Suprapubic skin (tissue), 4 donors: Measurements from ENCODE around the gene NCBP2. TPM values are rescaled to one million over a fixed set of nuclear protein-coding genes. Genes with fewer than 3 reads are reported as not detected.

Experiments
- DNase-seq, 2 donors: peaks; one replicate each; pipeline ENCODE4 v3.0.0-alpha.2; 2019; ENCODE audit warnings: low spot score in 2 of 2
- H3K27ac ChIP-seq: fragments of 200-600 bp; sonication (generic); one replicate; pipeline ENCODE4 v1.5.1; 2019
- H3K27me3 ChIP-seq: fragments of 200-600 bp; sonication (generic); one replicate; pipeline ENCODE4 v1.5.1; 2019
- H3K36me3 ChIP-seq: fragments of 200-600 bp; sonication (generic); one replicate; pipeline ENCODE4 v1.5.1; 2019
- H3K4me1 ChIP-seq: fragments of 200-600 bp; sonication (generic); one replicate; pipeline ENCODE4 v1.5.1; 2019
- H3K4me3 ChIP-seq: fragments of 200-600 bp; sonication (generic); one replicate; pipeline ENCODE4 v1.5.1; 2019; ENCODE audit warnings: mild to moderate bottlenecking
- H3K9me3 ChIP-seq: fragments of 200-600 bp; sonication (generic); one replicate; pipeline ENCODE4 v1.5.1; 2019
- CTCF ChIP-seq, 2 donors: fragments of 200-600 bp in 1 of 2; fragments of 450-650 bp in 1 of 2; sonication (generic) in 1 of 2; IDR thresholded peaks; one replicate each; pipeline ENCODE4 v1.5.1; 2016 to 2019; ENCODE audit warnings: antibody characterized with exemption in 2 of 2, mild to moderate bottlenecking in 1 of 2, moderate library complexity in 1 of 2
- EP300 ChIP-seq: sonication (generic); formaldehyde crosslinking; IDR thresholded peaks from one replicate; pipeline ENCODE4 v1.6.1; 2017; ENCODE audit warnings: antibody characterized with exemption
- POLR2A ChIP-seq, 2 donors: fragments of 450-650 bp; IDR thresholded peaks; one replicate each; pipeline ENCODE4 v1.6.1; 2017; ENCODE audit warnings: antibody characterized with exemption in 2 of 2, mild to moderate bottlenecking in 2 of 2, moderate library complexity in 2 of 2
- POLR2AphosphoS5 ChIP-seq, 3 donors: sonication (generic); formaldehyde crosslinking; IDR thresholded peaks; one replicate each; pipeline ENCODE4 v1.6.1; 2017; ENCODE audit warnings: antibody characterized with exemption in 3 of 3
- WGBS: methylation state at CpG from one replicate; pipeline ENCODE4 v1.1.5; 2018; 5-methylcytosine and 5-hydroxymethylcytosine counted together
- total RNA-seq, 4 donors: library from RNA; depleted of rRNA; stranded (reverse); fragments of >200 nt; gene quantifications; one replicate each; pipeline ENCODE4 v1.1.0, GENCODE V29; 2016

Gene NCBP2
- total RNA-seq, 4 donors from 2014 or later = 27.1 to 33.0 (median 28.3) TPM

- H3K36me3 ChIP-seq = peaks cover 80% of the 10 kb centered on the region
- no peaks in the 10 kb centered on the region for H3K9me3 ChIP-seq
- no peak for DNase-seq
- H3K27ac ChIP-seq = no peak overlapping the region
- no peaks in the 10 kb centered on the region for H3K4me1 ChIP-seq
- H3K27me3 ChIP-seq = no peaks in the 10 kb centered on the region
- WGBS = 100% methylated on average over 1 of the region's 1 CpG
- no peak overlapping the region for H3K4me3 ChIP-seq
- TF ChIP-seq POLR2AphosphoS5 (IDR thresholded peaks at IDR 0.05) (no peak), CTCF (IDR thresholded peaks at IDR 0.05) (no peak), POLR2A (IDR thresholded peaks at IDR 0.05) (no peak), EP300 (no peak)
Observed at GRCh38 chr3:196902296-196902695, 40.0 kb downstream of the NCBP2 start.

- Histone ChIP-seq H3K27ac (no peak overlapping the region), H3K36me3 (peaks cover 75% of the 10 kb centered on the region), H3K4me1 (no peaks in the 10 kb centered on the region), H3K4me3 (no peak overlapping the region), H3K9me3 (no peaks in the 10 kb centered on the region), H3K27me3 (no peaks in the 10 kb centered on the region)
- WGBS = 88% methylated on average over 1 of the region's 1 CpG
- no peak for TF ChIP-seq POLR2A (IDR thresholded peaks at IDR 0.05)
- DNase-seq = no peak
Observed at GRCh38 chr3:196901768-196902167, 40.6 kb downstream of the NCBP2 start.

- 98% methylated on average over 6 of the region's 6 CpGs for WGBS
- no peaks in the 10 kb centered on the region for H3K27me3 ChIP-seq
- peaks cover 19% of the 10 kb centered on the region for H3K36me3 ChIP-seq
- no peak for DNase-seq
- no peak overlapping the region for H3K4me3 ChIP-seq
- no peaks in the 10 kb centered on the region for H3K4me1 ChIP-seq
- H3K27ac ChIP-seq = no peak overlapping the region
- no peak for TF ChIP-seq CTCF (IDR thresholded peaks at IDR 0.05)
- no peak for TF ChIP-seq EP300
- TF ChIP-seq POLR2A (IDR thresholded peaks at IDR 0.05) = no peak
- no peak for TF ChIP-seq POLR2AphosphoS5 (IDR thresholded peaks at IDR 0.05)
- H3K9me3 ChIP-seq = no peaks in the 10 kb centered on the region
Observed at GRCh38 chr3:196896229-196896628, 46.1 kb downstream of the NCBP2 start.

- TF ChIP-seq EP300 = no peak
- TF ChIP-seq POLR2AphosphoS5 (IDR thresholded peaks at IDR 0.05) = no peak
- no peak for TF ChIP-seq CTCF (IDR thresholded peaks at IDR 0.05)
- TF ChIP-seq POLR2A (IDR thresholded peaks at IDR 0.05) = no peak
- Histone ChIP-seq H3K9me3 (no peaks in the 10 kb centered on the region), H3K27me3 (no peaks in the 10 kb centered on the region), H3K36me3 (peaks cover 4% of the 10 kb centered on the region), H3K4me1 (no peaks in the 10 kb centered on the region), H3K27ac (no peak overlapping the region), H3K4me3 (no peak overlapping the region)
- 93% methylated on average over 13 of the region's 13 CpGs for WGBS
- no peak for DNase-seq
Observed at GRCh38 chr3:196894557-196895295, 47.6 kb downstream of the NCBP2 start.

- H3K36me3 ChIP-seq = peaks cover 25% of the 10 kb centered on the region
Observed at GRCh38 chr3:196889844-196890708, 52.3 kb downstream of the NCBP2 start.

More at GRCh38 chr3:196889844-196890708, 52.3 kb downstream of the NCBP2 start:
- no peak overlapping the region for H3K27ac ChIP-seq
- H3K9me3 ChIP-seq = no peaks in the 10 kb centered on the region
- H3K4me1 ChIP-seq = no peaks in the 10 kb centered on the region
- no peak for DNase-seq
- H3K4me3 ChIP-seq = no peak overlapping the region
- no peaks in the 10 kb centered on the region for H3K27me3 ChIP-seq
- WGBS = 81% methylated on average over 6 of the region's 6 CpGs
- no peak for TF ChIP-seq POLR2A (IDR thresholded peaks at IDR 0.05)
- TF ChIP-seq EP300 = no peak
- no peak for TF ChIP-seq CTCF (IDR thresholded peaks at IDR 0.05)
- TF ChIP-seq POLR2AphosphoS5 (IDR thresholded peaks at IDR 0.05) = no peak
